Measurements from ENCODE around the gene SLC44A4. TPM values are rescaled to one million over a fixed set of nuclear protein-coding genes. Genes with fewer than 3 reads are reported as not detected.

SLC44A4 gene
- total and polyA plus RNA-seq, 9 of the 15 experiments (the other 6 are each of a cell fraction or from before 2014, with no cell fraction given), result 7.9 to 18.6 (median 11.2) TPM

DNA sequence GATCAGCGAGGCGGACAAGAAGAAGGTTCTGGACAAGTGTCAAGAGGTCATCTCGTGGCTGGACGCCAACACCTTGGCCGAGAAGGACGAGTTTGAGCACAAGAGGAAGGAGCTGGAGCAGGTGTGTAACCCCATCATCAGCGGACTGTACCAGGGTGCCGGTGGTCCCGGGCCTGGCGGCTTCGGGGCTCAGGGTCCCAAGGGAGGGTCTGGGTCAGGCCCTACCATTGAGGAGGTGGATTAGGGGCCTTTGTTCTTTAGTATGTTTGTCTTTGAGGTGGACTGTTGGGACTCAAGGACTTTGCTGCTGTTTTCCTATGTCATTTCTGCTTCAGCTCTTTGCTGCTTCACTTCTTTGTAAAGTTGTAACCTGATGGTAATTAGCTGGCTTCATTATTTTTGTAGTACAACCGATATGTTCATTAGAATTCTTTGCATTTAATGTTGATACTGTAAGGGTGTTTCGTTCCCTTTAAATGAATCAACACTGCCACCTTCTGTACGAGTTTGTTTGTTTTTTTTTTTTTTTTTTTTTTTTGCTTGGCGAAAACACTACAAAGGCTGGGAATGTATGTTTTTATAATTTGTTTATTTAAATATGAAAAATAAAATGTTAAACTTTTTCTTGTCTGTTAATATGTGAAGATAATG is 49.0 kb downstream of the SLC44A4 start (continued):
- TF ChIP-seq, protein P1, sequence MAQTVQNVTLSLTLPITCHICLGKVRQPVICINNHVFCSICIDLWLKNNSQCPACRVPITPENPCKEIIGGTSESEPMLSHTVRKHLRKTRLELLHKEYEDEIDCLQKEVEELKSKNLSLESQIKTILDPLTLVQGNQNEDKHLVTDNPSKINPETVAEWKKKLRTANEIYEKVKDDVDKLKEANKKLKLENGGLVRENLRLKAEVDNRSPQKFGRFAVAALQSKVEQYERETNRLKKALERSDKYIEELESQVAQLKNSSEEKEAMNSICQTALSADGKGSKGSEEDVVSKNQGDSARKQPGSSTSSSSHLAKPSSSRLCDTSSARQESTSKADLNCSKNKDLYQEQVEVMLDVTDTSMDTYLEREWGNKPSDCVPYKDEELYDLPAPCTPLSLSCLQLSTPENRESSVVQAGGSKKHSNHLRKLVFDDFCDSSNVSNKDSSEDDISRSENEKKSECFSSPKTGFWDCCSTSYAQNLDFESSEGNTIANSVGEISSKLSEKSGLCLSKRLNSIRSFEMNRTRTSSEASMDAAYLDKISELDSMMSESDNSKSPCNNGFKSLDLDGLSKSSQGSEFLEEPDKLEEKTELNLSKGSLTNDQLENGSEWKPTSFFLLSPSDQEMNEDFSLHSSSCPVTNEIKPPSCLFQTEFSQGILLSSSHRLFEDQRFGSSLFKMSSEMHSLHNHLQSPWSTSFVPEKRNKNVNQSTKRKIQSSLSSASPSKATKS (CRISPR knock-in tag; IDR thresholded peaks at IDR 0.05), result no peak
- TF ChIP-seq ZNF24 (IDR thresholded peaks at IDR 0.05), result no peak
- TF ChIP-seq, protein P2, sequence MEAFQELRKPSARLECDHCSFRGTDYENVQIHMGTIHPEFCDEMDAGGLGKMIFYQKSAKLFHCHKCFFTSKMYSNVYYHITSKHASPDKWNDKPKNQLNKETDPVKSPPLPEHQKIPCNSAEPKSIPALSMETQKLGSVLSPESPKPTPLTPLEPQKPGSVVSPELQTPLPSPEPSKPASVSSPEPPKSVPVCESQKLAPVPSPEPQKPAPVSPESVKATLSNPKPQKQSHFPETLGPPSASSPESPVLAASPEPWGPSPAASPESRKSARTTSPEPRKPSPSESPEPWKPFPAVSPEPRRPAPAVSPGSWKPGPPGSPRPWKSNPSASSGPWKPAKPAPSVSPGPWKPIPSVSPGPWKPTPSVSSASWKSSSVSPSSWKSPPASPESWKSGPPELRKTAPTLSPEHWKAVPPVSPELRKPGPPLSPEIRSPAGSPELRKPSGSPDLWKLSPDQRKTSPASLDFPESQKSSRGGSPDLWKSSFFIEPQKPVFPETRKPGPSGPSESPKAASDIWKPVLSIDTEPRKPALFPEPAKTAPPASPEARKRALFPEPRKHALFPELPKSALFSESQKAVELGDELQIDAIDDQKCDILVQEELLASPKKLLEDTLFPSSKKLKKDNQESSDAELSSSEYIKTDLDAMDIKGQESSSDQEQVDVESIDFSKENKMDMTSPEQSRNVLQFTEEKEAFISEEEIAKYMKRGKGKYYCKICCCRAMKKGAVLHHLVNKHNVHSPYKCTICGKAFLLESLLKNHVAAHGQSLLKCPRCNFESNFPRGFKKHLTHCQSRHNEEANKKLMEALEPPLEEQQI (IDR thresholded peaks at IDR 0.05), result no peak
- TF ChIP-seq ZNF785 (CRISPR knock-in tag; IDR thresholded peaks at IDR 0.05), result no peak
- no peak for TF ChIP-seq SNRNP70 (optimal IDR thresholded peaks at IDR 0.05; ENCODE audit: low read depth, low read length)
- TF ChIP-seq HNRNPL (IDR thresholded peaks at IDR 0.05; ENCODE audit: low read depth, low read length), result no peak
- TF ChIP-seq ZNF184 (CRISPR knock-in tag; IDR thresholded peaks at IDR 0.05), result no peak
- no peak for TF ChIP-seq ZNF274 (IDR thresholded peaks at IDR 0.05; ENCODE audit: borderline replicate concordance, low read depth, low read length)
- no peak for TF ChIP-seq CAMTA2 (CRISPR knock-in tag; conservative IDR thresholded peaks at IDR 0.05)
- no peak for TF ChIP-seq TFAM (CRISPR knock-in tag; conservative IDR thresholded peaks at IDR 0.05)
- no peak for TF ChIP-seq STAG1 (CRISPR knock-in tag; IDR thresholded peaks at IDR 0.05; ENCODE audit: borderline replicate concordance)
- no peak; a peak in 1 of 4 replicates for TF ChIP-seq ARNT (IDR thresholded peaks at IDR 0.05)
- TF ChIP-seq KDM1A (IDR thresholded peaks at IDR 0.05), result no peak
- TF ChIP-seq, protein P3, sequence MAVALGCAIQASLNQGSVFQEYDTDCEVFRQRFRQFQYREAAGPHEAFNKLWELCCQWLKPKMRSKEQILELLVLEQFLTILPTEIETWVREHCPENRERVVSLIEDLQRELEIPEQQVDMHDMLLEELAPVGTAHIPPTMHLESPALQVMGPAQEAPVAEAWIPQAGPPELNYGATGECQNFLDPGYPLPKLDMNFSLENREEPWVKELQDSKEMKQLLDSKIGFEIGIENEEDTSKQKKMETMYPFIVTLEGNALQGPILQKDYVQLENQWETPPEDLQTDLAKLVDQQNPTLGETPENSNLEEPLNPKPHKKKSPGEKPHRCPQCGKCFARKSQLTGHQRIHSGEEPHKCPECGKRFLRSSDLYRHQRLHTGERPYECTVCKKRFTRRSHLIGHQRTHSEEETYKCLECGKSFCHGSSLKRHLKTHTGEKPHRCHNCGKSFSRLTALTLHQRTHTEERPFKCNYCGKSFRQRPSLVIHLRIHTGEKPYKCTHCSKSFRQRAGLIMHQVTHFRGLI (CRISPR knock-in tag; IDR thresholded peaks at IDR 0.05), result no peak
- TF ChIP-seq ZNF146 (CRISPR knock-in tag; IDR thresholded peaks at IDR 0.05; ENCODE audit: unreplicated experiment), result no peak
- TF ChIP-seq NCOR1 (IDR thresholded peaks at IDR 0.05), result no peak
- peak; percentile 38; the same call in 1 of the 2 replicates for TF ChIP-seq HDGF (IDR thresholded peaks at IDR 0.05)
- TF ChIP-seq, protein P4, sequence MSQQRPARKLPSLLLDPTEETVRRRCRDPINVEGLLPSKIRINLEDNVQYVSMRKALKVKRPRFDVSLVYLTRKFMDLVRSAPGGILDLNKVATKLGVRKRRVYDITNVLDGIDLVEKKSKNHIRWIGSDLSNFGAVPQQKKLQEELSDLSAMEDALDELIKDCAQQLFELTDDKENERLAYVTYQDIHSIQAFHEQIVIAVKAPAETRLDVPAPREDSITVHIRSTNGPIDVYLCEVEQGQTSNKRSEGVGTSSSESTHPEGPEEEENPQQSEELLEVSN (IDR thresholded peaks at IDR 0.05; ENCODE audit: borderline replicate concordance in 1 of 2, extremely low read depth in 1 of 2, insufficient read depth in 1 of 2, insufficient read length in 1 of 2, low read depth in 1 of 2, low read length in 1 of 2, poor library complexity in 1 of 2, severe bottlenecking in 1 of 2), result no peak
- no peak for TF ChIP-seq EWSR1 (IDR thresholded peaks at IDR 0.05; ENCODE audit: borderline replicate concordance, low read depth, partially characterized antibody)
- TF ChIP-seq KDM2B (CRISPR knock-in tag; IDR thresholded peaks at IDR 0.05), result no peak
